Endothelial cell (in vitro differentiated cells): ENCODE data around the gene SLC5A10. TPM values are rescaled to one million over a fixed set of nuclear protein-coding genes. Genes with fewer than 3 reads are reported as not detected.

Experiments
- DNase-seq: peaks from one replicate; pipeline ENCODE4 v3.0.0; 2021; ENCODE audit warnings: low spot score
- H3K27ac Mint-ChIP-seq: one replicate; pipeline ENCODE4 v1.8.0; 2021; ENCODE audit warnings: mixed read lengths, inconsistent platforms; ENCODE audit not compliant: unreplicated experiment
- H3K27me3 Mint-ChIP-seq: one replicate; pipeline ENCODE4 v1.8.0; 2021; ENCODE audit warnings: mild to moderate bottlenecking, moderate library complexity, mixed read lengths, inconsistent platforms; ENCODE audit not compliant: unreplicated experiment
- H3K36me3 Mint-ChIP-seq: one replicate; pipeline ENCODE4 v1.8.0; 2021; ENCODE audit warnings: mild to moderate bottlenecking, low read depth, mixed read lengths, inconsistent platforms; ENCODE audit not compliant: unreplicated experiment
- H3K4me1 Mint-ChIP-seq: one replicate; pipeline ENCODE4 v1.8.0; 2021; ENCODE audit warnings: mild to moderate bottlenecking, mixed read lengths, inconsistent platforms; ENCODE audit not compliant: unreplicated experiment
- H3K4me3 Mint-ChIP-seq: one replicate; pipeline ENCODE4 v1.8.0; 2021; ENCODE audit warnings: mild to moderate bottlenecking, mixed read lengths, inconsistent platforms; ENCODE audit not compliant: unreplicated experiment
- H3K9me3 Mint-ChIP-seq: one replicate; pipeline ENCODE4 v1.8.0; 2021; ENCODE audit warnings: mixed read lengths, inconsistent platforms; ENCODE audit not compliant: unreplicated experiment
- CTCF ChIP-seq: fragments of 200-600 bp; sonication (generic); IDR thresholded peaks from one replicate; pipeline ENCODE4 v1.5.0; 2021; ENCODE audit warnings: antibody characterized with exemption; ENCODE audit not compliant: unreplicated experiment
- total RNA-seq: library from RNA; stranded (reverse); fragmentation: NEBNext Ultra II Directional; extraction: Animal tissue kit (Norgen Biotek cat#: 25700); gene quantifications from one replicate; pipeline ENCODE4 v1.2.1, GENCODE V29; 2021; ENCODE audit not compliant: unreplicated experiment

Gene SLC5A10
- total RNA-seq, 1 donor from 2014 or later: 0.08 TPM

DNA sequence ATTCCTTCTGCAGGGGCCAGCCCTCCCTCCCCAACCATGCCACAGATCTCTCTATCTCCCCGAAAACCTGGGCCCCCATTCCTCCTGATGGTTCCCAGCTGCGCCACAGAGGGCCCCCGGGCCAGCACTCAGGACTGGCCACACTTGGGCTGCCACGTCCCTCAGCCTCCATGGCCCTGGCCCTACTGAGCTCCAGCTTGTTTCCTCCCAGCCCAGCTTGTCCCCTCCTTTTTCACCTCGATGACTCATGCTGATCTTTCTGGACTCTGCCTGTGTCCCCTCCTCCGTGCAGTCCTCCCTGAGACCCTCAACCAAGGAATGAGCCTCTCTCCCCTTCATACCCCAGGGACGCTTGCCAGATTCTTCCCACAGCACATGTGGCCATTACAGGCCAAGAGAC lies 63.5 kb downstream of the SLC5A10 start:
- Mint-ChIP-seq H3K36me3 (peaks cover 3% of the 10 kb centered on the region), H3K27me3 (peaks cover 34% of the 10 kb centered on the region), H3K4me3 (no peak overlapping the region), H3K27ac (no peak overlapping the region), H3K4me1 (peaks cover 5% of the 10 kb centered on the region), H3K9me3 (no peaks in the 10 kb centered on the region)
- TF ChIP-seq CTCF: no peak
- no peak for DNase-seq

GRCh38 chr17:19016297-19016696 lies 64.3 kb downstream of the SLC5A10 start:
- DNase-seq: no peak
- H3K4me1 Mint-ChIP-seq: peaks cover under 1% of the 10 kb centered on the region
- no peaks in the 10 kb centered on the region for H3K9me3 Mint-ChIP-seq
- H3K27me3 Mint-ChIP-seq: peaks cover 33% of the 10 kb centered on the region
- no peak overlapping the region for H3K4me3 Mint-ChIP-seq
- H3K27ac Mint-ChIP-seq: no peak overlapping the region
- H3K36me3 Mint-ChIP-seq: peaks cover 5% of the 10 kb centered on the region
- no peak for TF ChIP-seq CTCF

DNA sequence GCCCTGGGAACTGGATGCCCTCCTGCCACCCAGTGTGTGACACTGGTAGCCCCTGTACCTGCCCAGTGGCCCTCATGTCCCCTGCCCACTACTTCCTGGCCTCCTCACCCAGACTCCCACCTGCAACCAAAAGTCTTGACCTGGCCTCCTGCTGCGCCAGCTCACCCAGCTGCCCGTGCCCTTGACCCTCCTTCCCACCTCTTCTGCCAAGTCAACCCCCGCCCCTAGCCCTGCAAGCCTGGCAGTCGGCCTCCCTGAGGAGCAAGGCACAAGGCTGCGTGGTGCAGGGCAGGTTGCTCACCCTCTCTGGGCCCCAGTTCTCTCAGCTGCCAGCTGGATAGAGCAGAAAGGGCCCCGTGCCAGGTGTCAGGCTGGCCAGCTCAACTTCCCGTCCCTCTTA lies 64.9 kb downstream of the SLC5A10 start:
- H3K4me1 Mint-ChIP-seq: no peaks in the 10 kb centered on the region
- H3K27me3 Mint-ChIP-seq: peaks cover 31% of the 10 kb centered on the region
- H3K36me3 Mint-ChIP-seq: peaks cover 5% of the 10 kb centered on the region
- no peaks in the 10 kb centered on the region for H3K9me3 Mint-ChIP-seq
- peak overlapping the region; percentile 11 for H3K27ac Mint-ChIP-seq
- DNase-seq: no peak
- TF ChIP-seq CTCF: no peak
- no peak overlapping the region for H3K4me3 Mint-ChIP-seq

DNA sequence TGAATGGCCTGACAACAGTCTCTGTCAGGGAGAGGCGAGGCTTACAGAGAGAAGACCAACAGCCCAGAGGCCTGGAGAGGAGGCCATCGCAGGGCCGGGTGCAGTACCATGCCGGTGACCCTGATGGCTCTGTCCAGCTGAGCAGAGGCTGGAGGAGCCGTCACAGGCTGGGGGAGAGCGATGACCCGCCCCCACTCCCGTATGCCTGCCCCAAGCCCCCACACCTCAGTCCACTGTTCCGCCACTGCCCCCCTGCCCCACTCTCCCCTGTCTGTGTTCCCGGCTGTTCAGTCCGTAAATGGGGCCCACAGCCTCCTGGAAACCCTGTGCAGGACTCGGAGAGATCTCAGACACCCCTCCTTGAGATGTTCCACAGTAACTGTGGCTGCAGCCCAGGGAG lies 65.4 kb downstream of the SLC5A10 start:
- no peak for DNase-seq
- Mint-ChIP-seq H3K9me3 (no peaks in the 10 kb centered on the region), H3K27ac (peak overlapping the region; percentile 11), H3K4me1 (peaks cover 2% of the 10 kb centered on the region), H3K36me3 (peaks cover 7% of the 10 kb centered on the region), H3K27me3 (peaks cover 32% of the 10 kb centered on the region), H3K4me3 (no peak overlapping the region)
- no peak for TF ChIP-seq CTCF

DNA sequence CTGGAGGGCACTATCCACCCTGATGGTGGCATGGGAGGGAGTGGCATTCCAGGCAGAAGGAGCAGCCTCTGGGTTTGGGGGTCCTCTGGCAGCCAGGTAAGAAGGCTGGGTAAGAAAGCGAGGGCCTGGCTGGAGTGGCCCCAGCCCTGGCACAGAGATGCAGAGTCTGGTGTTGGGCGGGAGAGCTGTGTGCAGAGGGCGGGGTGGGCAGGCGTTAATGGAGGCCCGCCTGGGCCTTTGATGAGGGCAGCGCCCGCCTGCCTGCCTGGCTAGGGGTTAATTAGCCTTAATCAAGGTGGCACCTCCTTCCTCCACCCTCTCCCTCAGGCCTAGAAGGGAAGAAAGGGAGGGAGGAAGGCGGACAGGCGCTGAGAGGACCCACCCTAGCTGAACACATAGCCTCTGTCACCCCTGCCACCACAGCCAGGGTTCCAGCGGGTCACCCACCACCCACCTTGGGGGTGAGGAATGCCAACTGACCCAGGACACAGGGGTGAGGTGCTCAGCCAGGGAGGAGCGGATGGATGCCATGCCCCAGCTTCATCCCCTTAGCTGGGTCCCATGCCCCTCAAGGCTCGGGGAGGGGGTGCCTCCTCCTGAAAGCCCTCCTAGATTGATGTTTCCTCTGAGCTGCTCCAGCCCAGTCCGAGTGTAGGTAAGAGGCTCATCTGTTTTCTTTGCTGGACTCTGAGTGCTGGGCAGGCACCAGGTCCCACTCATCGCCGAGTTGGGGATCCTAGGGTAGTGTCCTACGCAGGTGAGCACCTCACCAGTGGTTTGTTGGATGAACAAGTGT lies 66.0 kb downstream of the SLC5A10 start:
- no peak overlapping the region for H3K4me3 Mint-ChIP-seq
- no peaks in the 10 kb centered on the region for H3K9me3 Mint-ChIP-seq
- no peak for DNase-seq
- peaks cover 4% of the 10 kb centered on the region for H3K4me1 Mint-ChIP-seq
- H3K27me3 Mint-ChIP-seq: peaks cover 35% of the 10 kb centered on the region
- TF ChIP-seq CTCF: no peak
- no peak overlapping the region for H3K27ac Mint-ChIP-seq
- peaks cover 10% of the 10 kb centered on the region for H3K36me3 Mint-ChIP-seq
